Kidney (tissue), 22 donors: Measurements from ENCODE around the gene AMOT. TPM values are rescaled to one million over a fixed set of nuclear protein-coding genes. Genes with fewer than 3 reads are reported as not detected.

Experiments
- DNase-seq, 5 donors: peaks; one replicate each; pipeline ENCODE4 v3.0.0-alpha.2; 2013 to 2020
- FAIRE-seq: peaks from 2 replicates; lab custom pipeline; 2012; peaks lifted over from hg19 to GRCh38; lab: Jason Lieb, UNC
- H3K27ac ChIP-seq, 2 donors: one replicate each; pipeline ENCODE4 v1.7.0; 2013; ENCODE audit warnings: low read depth in 2 of 2, low read length in 2 of 2, inconsistent platforms in 1 of 2
- H3K27me3 ChIP-seq: one replicate; pipeline ENCODE4 v1.7.1; 2013; ENCODE audit warnings: low read length, inconsistent platforms; ENCODE audit not compliant: control insufficient read depth, insufficient read depth
- H3K36me3 ChIP-seq, 3 donors: one replicate each; pipeline versions ENCODE4 v1.7.0 to v1.7.1; 2013; ENCODE audit warnings: low read length in 3 of 3, control low read depth in 1 of 3, inconsistent platforms in 1 of 3; ENCODE audit not compliant: insufficient read depth in 3 of 3, control insufficient read depth in 2 of 3
- H3K4me1 ChIP-seq, 3 donors: one replicate each; pipeline versions ENCODE4 v1.7.0 to v1.7.1; 2013; ENCODE audit warnings: low read length in 3 of 3, inconsistent platforms in 1 of 3, low read depth in 1 of 3; ENCODE audit not compliant: control insufficient read depth in 2 of 3, insufficient read depth in 2 of 3
- H3K4me3 ChIP-seq, 3 donors: one replicate each; pipeline versions ENCODE4 v1.7.0 to v1.8.1; 2013; ENCODE audit warnings: low read length in 3 of 3, control low read depth in 1 of 3, inconsistent platforms in 1 of 3
- H3K9ac ChIP-seq, 3 donors: one replicate each; pipeline versions ENCODE4 v1.7.0 to v1.7.1; 2013; ENCODE audit warnings: low read length in 3 of 3, control low read depth in 1 of 3, inconsistent platforms in 1 of 3
- H3K9me3 ChIP-seq, 3 donors: one replicate each; pipeline versions ENCODE4 v1.7.0 to v1.7.1; 2013; ENCODE audit warnings: low read length in 3 of 3, control low read depth in 1 of 3, inconsistent platforms in 1 of 3; ENCODE audit not compliant: control insufficient read depth in 2 of 3, insufficient read depth in 1 of 3
- CTCF ChIP-seq: IDR thresholded peaks from 3 replicates; pipeline ENCODE4 v1.5.1; 2012; ENCODE audit warnings: mild to moderate bottlenecking, moderate library complexity, borderline replicate concordance; ENCODE audit not compliant: insufficient read depth; ENCODE audit errors: extremely low read depth
- intact Hi-C: fragments of 100-400 bp; cut with DNase I; formaldehyde crosslinking; loops from one replicate; pipeline ENCODE4 v1.11.1; 2022
- long read RNA-seq, 10 donors: library from polyadenylated mRNA in 1 of 10; unstranded in 1 of 10; transcript quantifications; one replicate each; pipeline ENCODE4 v2.0.0 and lab custom pipeline, GENCODE V29; 2021 to 2026
- polyA plus RNA-seq: library from polyadenylated mRNA; stranded (reverse); fragments of 350-450 nt; fragmentation: Illumina TruSeq; extraction: RNeasy Lipid Tissue Mini Kit (QIAGEN cat#74804); gene quantifications from one replicate; pipeline ENCODE4 v1.2.3, GENCODE V29; 2014; ENCODE audit warnings: low read depth, low replicate concordance; ENCODE audit not compliant: insufficient read depth
- total RNA-seq: library from RNA; stranded (reverse); fragmentation: NEBNext Ultra II Directional; extraction: Animal tissue kit (Norgen Biotek cat#: 25700); gene quantifications from one replicate; pipeline ENCODE4 v1.2.1, GENCODE V29; 2021
- donor health status: control.
- donor health status: control.
- donor health status: control.
- donor health status: control.
- donor health status: control.
- donor health status: DM: yes; HTN: yes; CAD: no.
- donor health status: Normal renal cell carcinoma (clear cell type).

AMOT gene, protein sequence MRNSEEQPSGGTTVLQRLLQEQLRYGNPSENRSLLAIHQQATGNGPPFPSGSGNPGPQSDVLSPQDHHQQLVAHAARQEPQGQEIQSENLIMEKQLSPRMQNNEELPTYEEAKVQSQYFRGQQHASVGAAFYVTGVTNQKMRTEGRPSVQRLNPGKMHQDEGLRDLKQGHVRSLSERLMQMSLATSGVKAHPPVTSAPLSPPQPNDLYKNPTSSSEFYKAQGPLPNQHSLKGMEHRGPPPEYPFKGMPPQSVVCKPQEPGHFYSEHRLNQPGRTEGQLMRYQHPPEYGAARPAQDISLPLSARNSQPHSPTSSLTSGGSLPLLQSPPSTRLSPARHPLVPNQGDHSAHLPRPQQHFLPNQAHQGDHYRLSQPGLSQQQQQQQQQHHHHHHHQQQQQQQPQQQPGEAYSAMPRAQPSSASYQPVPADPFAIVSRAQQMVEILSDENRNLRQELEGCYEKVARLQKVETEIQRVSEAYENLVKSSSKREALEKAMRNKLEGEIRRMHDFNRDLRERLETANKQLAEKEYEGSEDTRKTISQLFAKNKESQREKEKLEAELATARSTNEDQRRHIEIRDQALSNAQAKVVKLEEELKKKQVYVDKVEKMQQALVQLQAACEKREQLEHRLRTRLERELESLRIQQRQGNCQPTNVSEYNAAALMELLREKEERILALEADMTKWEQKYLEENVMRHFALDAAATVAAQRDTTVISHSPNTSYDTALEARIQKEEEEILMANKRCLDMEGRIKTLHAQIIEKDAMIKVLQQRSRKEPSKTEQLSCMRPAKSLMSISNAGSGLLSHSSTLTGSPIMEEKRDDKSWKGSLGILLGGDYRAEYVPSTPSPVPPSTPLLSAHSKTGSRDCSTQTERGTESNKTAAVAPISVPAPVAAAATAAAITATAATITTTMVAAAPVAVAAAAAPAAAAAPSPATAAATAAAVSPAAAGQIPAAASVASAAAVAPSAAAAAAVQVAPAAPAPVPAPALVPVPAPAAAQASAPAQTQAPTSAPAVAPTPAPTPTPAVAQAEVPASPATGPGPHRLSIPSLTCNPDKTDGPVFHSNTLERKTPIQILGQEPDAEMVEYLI
- total RNA-seq, result 35.1 TPM
- 5.5 TPM for polyA plus RNA-seq
- long read RNA-seq, donor 1, partial matches to known transcripts, result 19 of 22 reads
- long read RNA-seq, donor 1, other reads (novel, unspliced or antisense), result 0 of 22 reads
- long read RNA-seq, donor 2, partial matches to known transcripts, result 0 of 2 reads
- long read RNA-seq, donor 2, other reads (novel, unspliced or antisense), result 0 of 2 reads
- long read RNA-seq, donor 3, partial matches to known transcripts, result 6 of 8 reads
- long read RNA-seq, donor 3, other reads (novel, unspliced or antisense), result 0 of 8 reads
- long read RNA-seq, donor 4, partial matches to known transcripts, result 6 of 8 reads
- long read RNA-seq, donor 4, other reads (novel, unspliced or antisense), result 0 of 8 reads
- long read RNA-seq, donor 5, result 0 reads
- long read RNA-seq, donor 6, partial matches to known transcripts, result 0 of 1 reads
- long read RNA-seq, donor 6, other reads (novel, unspliced or antisense), result 0 of 1 reads
- long read RNA-seq, donor 7, partial matches to known transcripts, result 1 of 5 reads
- long read RNA-seq, donor 7, other reads (novel, unspliced or antisense), result 4 of 5 reads
- long read RNA-seq, donor 8, transcript AMOT-205 (4 exons, 510 nt), result major isoform, 7 of 14 reads
- long read RNA-seq, donor 8, partial matches to known transcripts, result 7 of 14 reads
- long read RNA-seq, donor 8, other reads (novel, unspliced or antisense), result 0 of 14 reads
- long read RNA-seq, donor 9, partial matches to known transcripts, result 0 of 3 reads
- long read RNA-seq, donor 9, other reads (novel, unspliced or antisense), result 0 of 3 reads
- long read RNA-seq, donor 10, partial matches to known transcripts, result 6 of 8 reads
- long read RNA-seq, donor 10, other reads (novel, unspliced or antisense), result 0 of 8 reads

DNA sequence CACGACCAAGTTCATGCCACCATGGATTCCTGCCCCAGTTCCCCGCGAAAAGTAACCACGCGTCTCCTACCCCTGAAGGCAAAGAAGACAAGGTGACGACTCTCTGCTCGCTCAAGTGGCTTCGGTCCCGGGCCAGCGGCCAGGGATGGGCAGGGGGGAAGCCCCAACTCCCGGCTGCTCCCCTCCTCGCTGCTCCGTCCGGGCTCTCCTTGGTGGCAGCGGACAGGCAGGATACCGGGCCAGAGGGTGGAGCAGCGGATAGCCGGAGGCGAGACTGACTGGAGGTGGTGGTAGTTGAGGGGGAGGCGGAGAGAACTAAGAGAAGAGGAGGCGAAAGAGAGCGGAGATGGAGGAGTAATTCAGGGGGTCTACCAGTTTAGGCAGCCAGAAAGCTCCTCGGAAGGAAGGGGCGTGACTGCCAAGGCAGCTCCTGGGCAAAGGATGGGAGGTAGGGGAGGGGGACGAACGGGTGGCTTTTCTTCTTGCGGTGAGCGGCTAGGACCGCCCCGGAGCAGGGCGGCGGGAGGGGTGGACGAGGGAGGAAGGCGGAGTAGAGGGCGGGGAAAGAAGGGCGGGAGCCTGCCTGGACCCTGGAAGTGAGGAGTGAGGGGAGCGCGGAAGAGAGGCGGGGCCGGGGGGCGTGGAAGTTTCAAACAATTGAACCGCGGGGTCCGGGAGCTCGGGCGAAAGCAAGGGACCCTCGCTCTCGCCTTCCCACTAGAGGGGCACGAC lies at the start of gene AMOT:
Gene AMOT (minus strand): TSS at position 450 of the 732 bp plus-strand sequence. CDS start 17,705 bp downstream, outside the sequence.
- no peak for FAIRE-seq
- no peak for TF ChIP-seq CTCF
- Histone ChIP-seq H3K4me3 (peak within 1 kb of the TSS; percentile 82 to 94 (median 82)), H3K36me3 (no peaks in the 10 kb centered on the region), H3K27me3 (peaks cover 3% of the 10 kb centered on the region), H3K27ac (peak within 1 kb of the TSS; percentile 51 to 72), H3K9me3 (no peaks in the 10 kb centered on the region), H3K9ac (peak within 1 kb of the TSS; percentile 55 to 88 (median 55)), H3K4me1 (peaks cover 0 to 3% (median 0%) of the 10 kb centered on the region in 3 donors)
- intact Hi-C loops, result no loop called here
- peak; percentile 91 to 96 (median 95) for DNase-seq

GRCh38 chrX:112889400-112889799 lies 48.8 kb upstream of the AMOT start:
- DNase-seq (no peak), FAIRE-seq (no peak)
- Histone ChIP-seq H3K9ac (no peak overlapping the region), H3K27ac (no peak overlapping the region), H3K4me1 (no peaks in the 10 kb centered on the region), H3K27me3 (no peaks in the 10 kb centered on the region), H3K4me3 (no peak overlapping the region), H3K9me3 (no peaks in the 10 kb centered on the region), H3K36me3 (no peaks in the 10 kb centered on the region)
- TF ChIP-seq CTCF, result no peak
- intact Hi-C loops, result no loop called here
